Endometrial microvascular endothelial cells (primary cell): ENCODE data around the gene SOWAHB. TPM values are rescaled to one million over a fixed set of nuclear protein-coding genes. Genes with fewer than 3 reads are reported as not detected.

Source experiments
- in situ Hi-C: cut with HindIII; loops from 2 replicates; pipeline ENCODE4 v1.10.0; 2017; ENCODE audit warnings: low sequenced_read_pairs, low pct_unique_long_range_greater_than_20kb; ENCODE audit errors: inconsistent ontology term
- total RNA-seq: library from RNA; depleted of rRNA; stranded (reverse); fragments of >200 nt; gene quantifications from one replicate; pipeline ENCODE4 v1.2.3, GENCODE V29; 2015; ENCODE audit errors: inconsistent ontology term

SOWAHB gene
- total RNA-seq, 1 donor from 2014 or later: not detected

DNA sequence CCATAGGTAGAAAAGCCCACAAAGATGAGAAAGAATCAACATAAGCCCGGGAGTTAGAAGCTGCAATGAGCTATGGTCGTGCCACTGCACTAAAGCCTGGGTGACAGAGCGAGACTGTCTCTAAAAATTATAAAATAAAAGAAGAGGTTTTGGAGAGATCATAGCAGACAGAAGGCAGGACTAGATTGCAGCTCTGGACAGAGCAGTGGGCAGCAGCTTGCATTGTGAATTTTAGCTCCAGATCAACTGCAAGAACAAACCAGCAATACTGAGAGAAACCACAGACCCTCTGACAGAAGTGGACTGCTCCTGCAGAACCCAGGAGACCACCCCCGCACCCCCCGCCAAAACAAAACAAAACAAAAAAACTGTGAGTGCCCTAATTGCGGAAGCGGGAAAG, 30.6 kb downstream of the SOWAHB start:
- in situ Hi-C loops: no loop called here

DNA sequence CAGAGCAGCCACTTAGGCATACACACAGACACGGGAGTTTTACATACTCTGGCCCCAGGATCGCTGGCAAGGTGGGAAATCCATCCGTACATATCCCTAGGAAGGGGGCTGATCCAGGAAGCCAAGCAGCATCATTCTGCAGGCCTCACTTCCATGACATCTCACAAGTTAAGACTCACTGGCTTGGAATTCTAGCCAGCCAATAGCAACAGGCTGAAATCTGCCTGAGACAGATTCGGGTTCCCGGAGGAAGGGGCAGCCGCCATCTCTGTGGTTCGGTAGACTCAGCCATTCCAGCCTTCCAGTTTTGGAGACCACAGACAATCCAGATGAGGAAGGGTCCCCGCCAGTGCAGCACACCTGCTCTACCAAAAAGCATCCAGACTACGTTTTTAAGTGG, 31.3 kb downstream of the SOWAHB start:
- in situ Hi-C loops: no loop called here

DNA sequence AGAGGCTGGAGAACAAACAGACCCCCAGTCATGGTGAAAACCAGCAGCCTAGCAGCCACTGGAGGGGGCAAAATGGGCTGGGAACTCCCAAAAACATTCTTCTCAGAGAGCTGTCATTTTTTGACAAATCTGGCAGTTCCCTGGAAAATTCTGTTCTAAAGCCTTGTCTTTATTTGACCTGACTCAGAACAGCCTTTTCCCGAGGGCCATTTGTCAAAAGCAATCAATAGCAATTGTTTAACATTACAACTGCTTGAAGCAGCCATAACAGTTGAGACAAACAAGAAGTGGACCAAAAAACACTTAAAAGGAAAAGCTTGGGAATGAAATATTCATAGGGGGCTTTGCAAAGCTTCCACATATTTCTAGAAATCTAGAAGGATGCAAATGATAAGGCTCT, 39.6 kb downstream of the SOWAHB start:
- in situ Hi-C loops: no loop called here

DNA sequence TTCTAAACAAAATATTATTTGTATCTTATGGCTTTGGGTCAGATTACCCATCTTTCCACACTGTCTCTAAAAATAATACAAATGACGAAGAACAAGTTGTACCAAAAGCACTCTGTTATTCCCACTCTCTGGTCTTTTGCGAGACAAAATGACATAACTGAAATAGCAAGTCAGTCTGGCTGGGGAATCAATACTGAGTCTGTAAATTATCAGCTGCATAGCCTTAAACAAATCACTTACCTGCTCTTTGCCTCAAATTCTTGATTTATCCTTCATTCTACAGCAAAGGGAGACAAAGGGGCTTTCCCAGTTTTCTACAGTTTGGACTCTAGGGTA, 40.9 kb downstream of the SOWAHB start:
- in situ Hi-C loops: no loop called here

DNA sequence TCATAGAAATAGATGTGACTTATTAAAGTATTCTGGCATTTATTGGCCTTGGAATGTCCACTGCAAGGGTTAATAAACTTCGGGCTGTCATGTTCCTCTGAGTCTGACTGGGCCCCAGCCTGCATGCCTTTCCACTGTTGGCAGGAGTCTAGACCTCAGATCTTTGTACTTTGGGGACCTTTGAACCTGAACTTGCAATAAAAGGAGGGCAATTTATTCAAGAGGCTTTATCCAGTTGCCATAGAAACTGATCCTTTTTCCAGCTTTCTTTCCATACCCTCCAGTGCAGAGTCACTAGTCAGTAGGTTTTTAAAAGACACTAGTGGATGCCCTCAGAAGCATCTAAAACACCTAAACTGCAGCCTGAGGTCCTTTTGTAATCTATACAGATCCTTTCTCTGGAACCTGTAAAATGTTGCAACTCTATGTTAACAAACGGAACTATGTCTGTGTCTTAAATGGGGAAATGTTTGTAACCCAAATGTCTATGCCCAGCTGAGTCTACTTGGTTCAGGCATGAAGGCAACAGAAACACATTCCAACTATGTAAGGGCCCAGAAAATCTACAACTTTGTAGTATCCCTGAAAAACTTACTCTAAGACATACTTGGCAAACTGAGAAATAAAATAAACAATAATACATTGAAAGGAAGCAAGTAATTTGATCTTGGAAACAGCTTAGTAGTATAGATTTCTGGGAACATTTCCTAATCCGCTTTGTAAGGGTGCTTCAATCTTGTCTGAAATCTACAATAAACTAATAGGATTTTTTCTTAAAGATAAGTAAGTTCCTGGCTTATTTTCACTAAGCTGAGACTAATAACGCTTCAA, 41.5 kb downstream of the SOWAHB start:
- in situ Hi-C loops: no loop called here

DNA sequence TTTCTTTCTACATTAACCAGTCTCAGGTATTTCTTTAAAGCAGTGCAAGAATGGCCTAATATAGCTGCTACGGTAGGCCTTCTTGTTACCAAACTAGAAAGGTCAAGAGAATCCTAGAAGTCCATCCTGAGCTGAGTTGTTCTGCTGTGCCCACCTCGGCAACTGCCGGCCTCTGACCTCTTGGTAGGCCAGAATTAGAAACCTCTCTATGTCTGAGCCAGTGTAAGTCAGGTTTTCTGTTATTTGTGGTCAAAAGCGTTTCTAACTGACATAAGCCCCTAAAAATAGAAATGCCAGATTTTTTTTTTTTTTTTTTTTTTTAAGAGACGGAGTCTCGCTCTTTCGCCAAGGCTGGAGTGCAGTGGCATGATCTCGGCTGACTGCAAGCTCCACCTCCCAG, 43.1 kb downstream of the SOWAHB start:
- in situ Hi-C loops: no loop called here

DNA sequence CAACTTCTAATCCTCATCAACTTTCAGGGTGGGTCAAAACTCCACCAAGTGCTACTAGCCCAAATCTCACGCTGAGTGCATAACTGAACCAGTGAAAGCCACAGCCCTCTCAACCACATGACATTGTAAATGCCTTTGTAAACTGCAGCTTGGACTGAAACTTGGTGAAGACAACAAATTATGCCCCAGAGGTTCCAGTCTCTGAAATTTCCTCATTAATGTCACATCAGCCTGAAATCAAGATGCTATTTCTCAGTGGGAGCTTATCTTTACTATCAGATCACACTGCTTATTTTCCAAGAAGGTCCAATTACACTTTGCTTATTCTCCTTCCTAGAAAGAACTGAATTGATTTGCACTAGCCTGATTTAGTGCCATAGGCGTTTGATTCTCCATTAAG, 46.6 kb downstream of the SOWAHB start:
- in situ Hi-C loops: no loop called here

DNA sequence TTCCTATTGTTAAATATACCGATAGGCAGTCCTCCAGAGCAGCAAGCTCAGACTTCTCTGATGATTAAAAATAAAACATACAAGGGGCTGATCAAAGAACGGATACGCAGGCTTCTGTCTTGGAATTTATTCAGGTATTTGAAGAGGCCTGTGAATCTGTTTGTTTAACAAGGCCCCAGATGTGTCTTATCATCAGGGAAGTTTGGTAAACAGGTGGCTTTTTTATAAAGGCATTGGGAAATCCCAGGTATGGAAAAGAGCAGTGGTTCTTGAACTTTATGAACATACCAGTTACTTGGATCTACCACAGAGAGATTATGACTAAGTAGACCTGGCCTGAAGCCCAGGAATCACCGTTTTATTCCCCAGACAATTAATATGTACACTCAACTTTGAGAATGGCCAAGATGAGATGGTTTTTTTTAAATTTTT, 47.9 kb downstream of the SOWAHB start:
- in situ Hi-C loops: no loop called here

Other genes starting within 250 kb of the SOWAHB start
- 82.8 TPM for gene SEPTIN11, start 51.6 kb upstream of the SOWAHB start, total RNA-seq
- gene CCNI, start 177.8 kb upstream of the SOWAHB start, total RNA-seq: 127 TPM